Measurements from ENCODE around the gene KLHDC4.

GRCh38 chr16:87741700-87742415 lies 23.9 kb downstream of the KLHDC4 start:
- TF ChIP-seq CTCF (conservative IDR thresholded peaks at IDR 0.05; ENCODE audit: low read depth in 2 of 2) = no peak
- no peak for TF ChIP-seq EZH2 (IDR thresholded peaks at IDR 0.05; ENCODE audit: low read depth, unreplicated experiment)
- TF ChIP-seq POLR2AphosphoS5 (IDR thresholded peaks at IDR 0.05; ENCODE audit: low read depth) = no peak
- no peak for TF ChIP-seq NANOG (IDR thresholded peaks at IDR 0.05; ENCODE audit: borderline replicate concordance)
- no peak for TF ChIP-seq ZNF114 (CRISPR knock-in tag; IDR thresholded peaks at IDR 0.05)

All from GM23338 (cell line).